ENCODE data around the gene CNOT8.

Gene CNOT8

DNA sequence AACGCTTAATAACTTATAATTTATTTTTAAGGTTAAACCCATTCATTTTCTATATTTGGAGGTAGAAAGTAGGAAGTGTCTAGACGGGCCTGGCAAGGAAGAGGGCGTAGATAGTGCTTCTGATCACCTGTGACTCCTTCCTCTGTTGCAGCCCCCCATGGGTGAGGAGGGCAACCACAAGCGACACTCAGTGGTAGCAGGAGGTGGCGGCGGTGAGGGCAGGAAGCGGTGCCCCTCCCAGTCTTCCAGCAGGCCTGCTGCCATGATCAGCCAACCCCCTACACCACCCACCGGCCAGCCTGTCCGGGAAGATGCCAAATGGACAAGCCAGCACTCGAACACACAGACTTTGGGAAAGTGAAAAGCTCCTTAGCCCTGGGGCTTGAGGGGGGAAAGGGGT, 44.7 kb upstream of the CNOT8 start:
- no peak overlapping the region for H3K27ac ChIP-seq
- H3K4me1 ChIP-seq = peaks cover 7% of the 10 kb centered on the region
- H3K79me2 ChIP-seq = peaks cover 3% of the 10 kb centered on the region
- TF ChIP-seq, protein P1, sequence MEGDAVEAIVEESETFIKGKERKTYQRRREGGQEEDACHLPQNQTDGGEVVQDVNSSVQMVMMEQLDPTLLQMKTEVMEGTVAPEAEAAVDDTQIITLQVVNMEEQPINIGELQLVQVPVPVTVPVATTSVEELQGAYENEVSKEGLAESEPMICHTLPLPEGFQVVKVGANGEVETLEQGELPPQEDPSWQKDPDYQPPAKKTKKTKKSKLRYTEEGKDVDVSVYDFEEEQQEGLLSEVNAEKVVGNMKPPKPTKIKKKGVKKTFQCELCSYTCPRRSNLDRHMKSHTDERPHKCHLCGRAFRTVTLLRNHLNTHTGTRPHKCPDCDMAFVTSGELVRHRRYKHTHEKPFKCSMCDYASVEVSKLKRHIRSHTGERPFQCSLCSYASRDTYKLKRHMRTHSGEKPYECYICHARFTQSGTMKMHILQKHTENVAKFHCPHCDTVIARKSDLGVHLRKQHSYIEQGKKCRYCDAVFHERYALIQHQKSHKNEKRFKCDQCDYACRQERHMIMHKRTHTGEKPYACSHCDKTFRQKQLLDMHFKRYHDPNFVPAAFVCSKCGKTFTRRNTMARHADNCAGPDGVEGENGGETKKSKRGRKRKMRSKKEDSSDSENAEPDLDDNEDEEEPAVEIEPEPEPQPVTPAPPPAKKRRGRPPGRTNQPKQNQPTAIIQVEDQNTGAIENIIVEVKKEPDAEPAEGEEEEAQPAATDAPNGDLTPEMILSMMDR (IDR thresholded peaks at IDR 0.05) = no peak
- H2AFZ ChIP-seq = no peak overlapping the region
- no peaks in the 10 kb centered on the region for H3K27me3 ChIP-seq (ENCODE audit: control insufficient read depth, insufficient read depth, low read length)
- no peak overlapping the region for H3K4me2 ChIP-seq (ENCODE audit: low read length)
- H3K9me3 ChIP-seq (ENCODE audit: control insufficient read depth, low read length) = no peaks in the 10 kb centered on the region
- no peak overlapping the region for H3K4me3 ChIP-seq (ENCODE audit: low read depth, low read length)
- peaks cover 3% of the 10 kb centered on the region for H3K36me3 ChIP-seq (ENCODE audit: control insufficient read depth, insufficient read depth, low read length)
- H3K9ac ChIP-seq = no peak overlapping the region

DNA sequence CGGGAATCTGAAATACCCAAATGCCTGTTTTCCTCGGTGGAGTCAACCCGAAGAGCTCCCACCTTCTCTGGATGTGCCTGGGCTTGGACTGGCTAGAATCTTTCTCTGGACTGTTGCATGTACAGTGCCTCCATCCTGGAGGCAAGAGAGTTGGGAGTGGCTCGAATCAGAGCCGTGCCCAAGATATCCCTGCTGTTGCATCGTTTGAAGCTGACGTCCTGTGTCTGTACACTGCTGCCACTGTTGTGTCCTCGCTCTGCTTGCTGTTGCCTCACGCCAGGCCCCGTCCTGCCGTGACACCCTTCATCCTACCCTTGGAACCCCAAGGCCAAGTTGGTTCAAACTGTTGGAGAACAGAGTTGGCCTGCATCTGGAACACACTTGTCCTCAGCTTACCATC, 43.4 kb upstream of the CNOT8 start:
- Histone ChIP-seq H3K9me3 (ENCODE audit: control insufficient read depth, low read length) (no peaks in the 10 kb centered on the region), H3K36me3 (ENCODE audit: control insufficient read depth, insufficient read depth, low read length) (peaks cover 3% of the 10 kb centered on the region), H2AFZ (no peak overlapping the region), H3K27ac (no peak overlapping the region), H3K9ac (no peak overlapping the region), H3K4me3 (ENCODE audit: low read depth, low read length) (no peak overlapping the region), H3K4me1 (peaks cover 7% of the 10 kb centered on the region), H3K4me2 (ENCODE audit: low read length) (no peak overlapping the region), H3K79me2 (peaks cover 3% of the 10 kb centered on the region), H3K27me3 (ENCODE audit: control insufficient read depth, insufficient read depth, low read length) (no peaks in the 10 kb centered on the region)
- TF ChIP-seq, protein P1 (IDR thresholded peaks at IDR 0.05) = no peak

DNA sequence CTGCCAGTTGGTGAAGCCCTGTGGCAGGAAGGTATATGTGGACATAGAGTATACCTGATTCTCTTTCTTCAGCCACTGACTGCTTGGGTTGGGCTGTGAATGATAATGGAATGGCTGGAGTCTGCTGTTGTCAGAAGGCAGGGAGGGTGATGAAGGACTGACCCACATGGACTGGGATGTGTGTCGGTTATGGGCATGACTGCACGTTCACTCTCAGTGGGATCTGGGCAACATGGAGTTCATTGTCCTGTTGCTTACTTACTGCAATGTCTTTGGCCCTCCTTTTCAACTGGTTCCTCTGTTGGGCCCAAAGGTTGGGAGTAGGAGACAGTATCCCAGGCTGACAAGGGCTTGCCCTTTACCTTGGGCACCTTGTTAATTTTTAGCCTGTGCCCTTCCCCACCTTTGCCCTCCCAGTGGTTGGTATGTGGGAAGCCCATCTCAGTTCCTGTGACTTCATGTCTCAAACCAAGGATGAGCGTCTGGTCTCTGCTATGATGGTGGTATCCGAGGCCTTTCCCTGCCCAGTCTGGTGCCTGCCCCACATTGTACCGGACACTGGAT, 42.7 kb upstream of the CNOT8 start:
- Histone ChIP-seq H3K4me2 (ENCODE audit: low read length) (no peak overlapping the region), H3K9ac (no peak overlapping the region), H3K79me2 (peaks cover 3% of the 10 kb centered on the region), H3K27me3 (ENCODE audit: control insufficient read depth, insufficient read depth, low read length) (no peaks in the 10 kb centered on the region), H3K27ac (no peak overlapping the region), H3K36me3 (ENCODE audit: control insufficient read depth, insufficient read depth, low read length) (peaks cover 3% of the 10 kb centered on the region), H3K4me3 (ENCODE audit: low read depth, low read length) (no peak overlapping the region), H3K4me1 (peaks cover 7% of the 10 kb centered on the region), H3K9me3 (ENCODE audit: control insufficient read depth, low read length) (no peaks in the 10 kb centered on the region), H2AFZ (no peak overlapping the region)
- TF ChIP-seq, protein P1 (IDR thresholded peaks at IDR 0.05) = no peak

DNA sequence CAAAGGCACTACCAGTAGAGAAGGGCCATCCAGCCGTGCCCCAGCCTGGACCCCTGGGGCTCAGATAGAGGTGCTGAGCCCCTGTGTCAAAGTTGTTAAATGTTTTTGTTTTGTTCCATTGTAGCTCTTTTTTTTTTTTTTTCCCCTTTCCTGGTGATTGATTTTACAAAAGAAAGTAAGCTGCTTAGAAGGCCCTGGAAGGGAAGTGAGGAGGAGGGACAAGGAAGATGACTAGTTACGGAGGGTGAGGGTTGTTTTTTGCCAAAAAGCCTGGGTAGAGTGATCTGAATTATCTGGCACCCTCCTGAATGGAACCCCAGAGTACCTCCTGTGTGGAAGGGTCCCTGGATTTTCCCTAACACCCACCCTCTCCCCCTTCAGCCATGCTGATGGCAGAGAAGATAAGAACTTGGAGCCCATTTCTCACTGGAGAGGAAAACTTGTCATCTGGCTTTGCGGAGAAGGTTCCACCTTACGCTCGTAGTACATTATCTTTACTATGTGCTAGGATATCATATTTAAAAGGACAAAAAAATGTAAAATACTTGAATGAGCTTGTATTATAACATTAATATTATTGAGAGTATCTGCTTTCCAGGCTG, 41.4 kb upstream of the CNOT8 start:
- TF ChIP-seq, protein P1 (IDR thresholded peaks at IDR 0.05) = no peak
- Histone ChIP-seq H3K9me3 (ENCODE audit: control insufficient read depth, low read length) (no peaks in the 10 kb centered on the region), H3K4me3 (ENCODE audit: low read depth, low read length) (no peak overlapping the region), H3K9ac (no peak overlapping the region), H3K4me1 (peaks cover 6% of the 10 kb centered on the region), H3K36me3 (ENCODE audit: control insufficient read depth, insufficient read depth, low read length) (no peaks in the 10 kb centered on the region), H3K27ac (peak overlapping the region; percentile 34), H3K27me3 (ENCODE audit: control insufficient read depth, insufficient read depth, low read length) (no peaks in the 10 kb centered on the region), H3K79me2 (peaks cover 2% of the 10 kb centered on the region), H2AFZ (no peak overlapping the region), H3K4me2 (ENCODE audit: low read length) (no peak overlapping the region)

DNA sequence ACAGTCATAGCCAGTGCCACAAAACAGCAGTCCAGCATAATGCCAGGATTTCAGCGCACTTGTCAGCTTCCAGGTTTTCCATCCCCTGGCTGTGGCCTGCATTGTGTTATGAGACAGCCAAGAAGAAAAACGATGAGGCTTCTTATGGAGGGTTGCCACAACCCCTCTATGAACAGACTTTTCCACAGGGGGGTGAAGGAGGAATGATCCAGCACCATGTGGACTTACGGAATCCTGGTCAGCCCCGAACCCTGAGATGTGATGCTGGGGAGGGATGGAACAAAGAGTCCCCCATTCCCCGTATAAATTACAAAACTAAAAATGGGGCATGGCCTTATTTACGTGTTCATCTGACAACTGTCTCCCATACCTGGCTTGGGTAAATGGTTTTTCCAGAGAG, 40.6 kb upstream of the CNOT8 start:
- H3K36me3 ChIP-seq (ENCODE audit: control insufficient read depth, insufficient read depth, low read length) = no peaks in the 10 kb centered on the region
- TF ChIP-seq, protein P1 (IDR thresholded peaks at IDR 0.05) = no peak
- no peak overlapping the region for H3K9ac ChIP-seq
- no peak overlapping the region for H3K27ac ChIP-seq
- no peak overlapping the region for H2AFZ ChIP-seq
- H3K4me2 ChIP-seq (ENCODE audit: low read length) = no peak overlapping the region
- no peak overlapping the region for H3K4me3 ChIP-seq (ENCODE audit: low read depth, low read length)
- no peaks in the 10 kb centered on the region for H3K9me3 ChIP-seq (ENCODE audit: control insufficient read depth, low read length)
- no peaks in the 10 kb centered on the region for H3K79me2 ChIP-seq
- peaks cover 5% of the 10 kb centered on the region for H3K4me1 ChIP-seq
- no peaks in the 10 kb centered on the region for H3K27me3 ChIP-seq (ENCODE audit: control insufficient read depth, insufficient read depth, low read length)

Data from parathyroid adenoma (tissue), 2 donors.